RKO (cell line): ENCODE measurements around the gene NLGN2.
"Not testable (repeated sequence)": the region's sequence is repeated elsewhere in the genome, so short reads cannot be mapped to it uniquely, and the experiment has no call there.

ENCODE experiments used
- DNase-seq: peaks from one replicate; pipeline ENCODE4 v3.0.0-alpha.2; 2016; ENCODE audit warnings: low spot score

The NLGN2 gene

GRCh38 chr17:7407485-7408251 lies at the start of gene NLGN2:
TSS of gene NLGN2 (plus strand) at chr17:7407845. CDS start at chr17:7408256, 411 bp downstream.
- DNase-seq, result no peak

- DNase-seq, result no peak
Measured at GRCh38 chr17:7361906-7362305, 45.7 kb upstream of the NLGN2 start.

- no peak for DNase-seq
Measured at GRCh38 chr17:7363311-7363710, 44.3 kb upstream of the NLGN2 start.

GRCh38 chr17:7365963-7366362 lies 41.7 kb upstream of the NLGN2 start:
- DNase-seq, result not testable (repeated sequence)

GRCh38 chr17:7367083-7367482 lies 40.6 kb upstream of the NLGN2 start:
- DNase-seq, result no peak

GRCh38 chr17:7367918-7368598 lies 39.6 kb upstream of the NLGN2 start:
- DNase-seq, result no peak

- DNase-seq, result not testable (repeated sequence)
Measured at GRCh38 chr17:7368599-7368994, 39.0 kb upstream of the NLGN2 start.

- DNase-seq, result no peak
Measured at GRCh38 chr17:7369825-7370224, 37.8 kb upstream of the NLGN2 start.

- DNase-seq, result no peak
Measured at GRCh38 chr17:7370853-7371252, 36.8 kb upstream of the NLGN2 start.

- DNase-seq, result no peak
Measured at GRCh38 chr17:7374353-7374752, 33.3 kb upstream of the NLGN2 start.

GRCh38 chr17:7379134-7379533 lies 28.5 kb upstream of the NLGN2 start:
- DNase-seq, result no peak

- no peak for DNase-seq
Measured at GRCh38 chr17:7380321-7380720, 27.3 kb upstream of the NLGN2 start.

GRCh38 chr17:7380855-7381683 lies 26.6 kb upstream of the NLGN2 start, which contains the start of gene TNK1:
TSS of gene TNK1 (plus strand) at chr17:7381089. CDS start at chr17:7382927, 1,838 bp downstream.
- peak; percentile 55 for DNase-seq

- no peak for DNase-seq
Measured at GRCh38 chr17:7382901-7383300, 24.7 kb upstream of the NLGN2 start.

- no peak for DNase-seq
Measured at GRCh38 chr17:7383371-7383741, 24.3 kb upstream of the NLGN2 start.

- DNase-seq, result no peak
Measured at GRCh38 chr17:7383742-7384488, 23.7 kb upstream of the NLGN2 start.

GRCh38 chr17:7384489-7385081 lies 23.1 kb upstream of the NLGN2 start:
- DNase-seq, result no peak

- DNase-seq, result no peak
Measured at GRCh38 chr17:7388856-7389255, 18.8 kb upstream of the NLGN2 start.

GRCh38 chr17:7389924-7390910 lies 17.4 kb upstream of the NLGN2 start:
- DNase-seq, result no peak

GRCh38 chr17:7391307-7391706 lies 16.3 kb upstream of the NLGN2 start:
- DNase-seq, result no peak
